Liver (tissue), 3 donors: ENCODE results near the gene HDDC2.

ENCODE experiments used
- FOXA1 ChIP-seq: IDR thresholded peaks from 2 replicates; pipeline ENCODE4 v1.6.1; 2016; ENCODE audit warnings: antibody characterized with exemption
- FOXA2 ChIP-seq: IDR thresholded peaks from 2 replicates; pipeline ENCODE4 v1.6.1; 2016; ENCODE audit warnings: antibody characterized with exemption
- GABPA ChIP-seq, 2 donors: IDR thresholded peaks in 1 of 2; conservative IDR thresholded peaks in 1 of 2; 2 replicates each; pipeline ENCODE4 v1.6.1; 2016; ENCODE audit warnings: antibody characterized with exemption in 2 of 2, mild to moderate bottlenecking in 1 of 2, moderate library complexity in 1 of 2
- JUND ChIP-seq, 2 donors: IDR thresholded peaks; 2 replicates each; pipeline ENCODE4 v1.6.1; 2016; ENCODE audit warnings: antibody characterized with exemption in 2 of 2
- RAD21 ChIP-seq, 2 donors: IDR thresholded peaks; 2 replicates each; pipeline ENCODE4 v1.6.1; 2016; ENCODE audit warnings: antibody characterized with exemption in 2 of 2, mild to moderate bottlenecking in 2 of 2
- SP1 ChIP-seq: IDR thresholded peaks from 2 replicates; pipeline ENCODE4 v1.6.1; 2018; ENCODE audit warnings: antibody characterized with exemption, mild to moderate bottlenecking
- TAF1 ChIP-seq: conservative IDR thresholded peaks from 2 replicates; pipeline ENCODE4 v1.6.1; 2016; ENCODE audit warnings: antibody characterized with exemption, mild to moderate bottlenecking
- YY1 ChIP-seq: IDR thresholded peaks from 2 replicates; pipeline ENCODE4 v1.6.1; 2016; ENCODE audit warnings: antibody characterized with exemption, mild to moderate bottlenecking
- TF ChIP-seq, protein P1 (sequence below): fragments of 150-350 bp; IDR thresholded peaks from 2 replicates; pipeline ENCODE4 v1.5.1; 2017; ENCODE audit warnings: improper control_type of control experiment, low read depth, low read length; ENCODE audit not compliant: missing input control
- TF ChIP-seq, protein P2 (sequence below): IDR thresholded peaks from 2 replicates; pipeline ENCODE4 v1.6.1; 2016; ENCODE audit warnings: antibody characterized with exemption
- TF ChIP-seq, protein P3 (sequence below): IDR thresholded peaks from 2 replicates; pipeline ENCODE4 v1.6.1; 2016; ENCODE audit warnings: antibody characterized with exemption
- donor health status: healthy.
- donor health status: healthy.

DNA sequence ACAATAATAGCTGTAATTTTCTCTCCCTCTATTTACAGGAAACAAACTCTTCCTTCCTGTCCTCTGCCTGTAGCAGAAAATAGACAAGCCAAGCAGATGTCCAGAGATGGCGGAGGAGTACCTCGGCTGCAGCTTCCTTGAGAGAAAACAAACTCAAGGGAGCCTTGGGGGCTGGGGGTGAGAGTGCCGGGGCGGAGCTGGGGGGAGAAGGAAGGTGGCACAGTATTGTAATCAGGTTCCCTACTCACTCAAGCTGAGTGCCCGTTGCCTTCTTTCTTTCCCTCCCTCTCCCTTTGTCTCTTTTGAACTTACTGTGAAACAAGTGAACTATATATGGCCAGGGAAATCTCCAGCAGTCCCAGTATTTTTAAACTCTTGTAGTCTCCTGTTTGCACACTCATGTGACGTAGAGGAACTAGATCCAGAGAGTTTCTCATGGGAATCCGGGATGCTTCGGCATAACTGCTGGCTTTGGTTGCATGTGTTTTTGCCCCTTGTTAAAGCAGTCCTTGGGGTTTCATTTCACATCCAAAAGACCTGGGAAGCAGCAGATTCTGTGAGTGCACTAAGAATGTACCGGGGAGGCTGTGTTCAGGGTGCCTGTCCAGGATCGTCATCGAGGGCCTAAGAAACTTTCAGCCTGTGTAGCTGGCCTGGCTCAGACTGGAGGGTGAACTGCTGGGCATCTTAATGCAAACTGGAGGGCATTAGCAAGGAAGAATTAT lies 44.6 kb upstream of the HDDC2 start:
- TF ChIP-seq, protein P1, sequence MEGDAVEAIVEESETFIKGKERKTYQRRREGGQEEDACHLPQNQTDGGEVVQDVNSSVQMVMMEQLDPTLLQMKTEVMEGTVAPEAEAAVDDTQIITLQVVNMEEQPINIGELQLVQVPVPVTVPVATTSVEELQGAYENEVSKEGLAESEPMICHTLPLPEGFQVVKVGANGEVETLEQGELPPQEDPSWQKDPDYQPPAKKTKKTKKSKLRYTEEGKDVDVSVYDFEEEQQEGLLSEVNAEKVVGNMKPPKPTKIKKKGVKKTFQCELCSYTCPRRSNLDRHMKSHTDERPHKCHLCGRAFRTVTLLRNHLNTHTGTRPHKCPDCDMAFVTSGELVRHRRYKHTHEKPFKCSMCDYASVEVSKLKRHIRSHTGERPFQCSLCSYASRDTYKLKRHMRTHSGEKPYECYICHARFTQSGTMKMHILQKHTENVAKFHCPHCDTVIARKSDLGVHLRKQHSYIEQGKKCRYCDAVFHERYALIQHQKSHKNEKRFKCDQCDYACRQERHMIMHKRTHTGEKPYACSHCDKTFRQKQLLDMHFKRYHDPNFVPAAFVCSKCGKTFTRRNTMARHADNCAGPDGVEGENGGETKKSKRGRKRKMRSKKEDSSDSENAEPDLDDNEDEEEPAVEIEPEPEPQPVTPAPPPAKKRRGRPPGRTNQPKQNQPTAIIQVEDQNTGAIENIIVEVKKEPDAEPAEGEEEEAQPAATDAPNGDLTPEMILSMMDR, result no peak
- TF ChIP-seq FOXA1, result no peak
- TF ChIP-seq, protein P2, sequence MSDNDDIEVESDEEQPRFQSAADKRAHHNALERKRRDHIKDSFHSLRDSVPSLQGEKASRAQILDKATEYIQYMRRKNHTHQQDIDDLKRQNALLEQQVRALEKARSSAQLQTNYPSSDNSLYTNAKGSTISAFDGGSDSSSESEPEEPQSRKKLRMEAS, result no peak
- TF ChIP-seq RAD21 (IDR thresholded peaks at IDR 0.05), result no peak
- no peak for TF ChIP-seq FOXA2
- no peak for TF ChIP-seq TAF1
- TF ChIP-seq GABPA (IDR thresholded peaks at IDR 0.05 in 1 of 2, conservative IDR thresholded peaks at IDR 0.05 in 1 of 2), result no peak
- TF ChIP-seq, protein P3, sequence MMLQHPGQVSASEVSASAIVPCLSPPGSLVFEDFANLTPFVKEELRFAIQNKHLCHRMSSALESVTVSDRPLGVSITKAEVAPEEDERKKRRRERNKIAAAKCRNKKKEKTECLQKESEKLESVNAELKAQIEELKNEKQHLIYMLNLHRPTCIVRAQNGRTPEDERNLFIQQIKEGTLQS, result no peak
- TF ChIP-seq JUND (IDR thresholded peaks at IDR 0.05), result no peak
- no peak for TF ChIP-seq SP1
- TF ChIP-seq YY1, result no peak
